IPS-NIHi7 (cell line): ENCODE measurements around the gene COL11A1.
"Not testable (repeated sequence)": the region's sequence is repeated elsewhere in the genome, so short reads cannot be mapped to it uniquely, and the experiment has no call there.

Experiments
- DNase-seq: peaks from one replicate; pipeline ENCODE4 v3.0.0; 2012; ENCODE audit warnings: mixed read lengths; ENCODE audit errors: extremely low spot score

Gene COL11A1

GRCh38 chr1:103084181-103084580, 24.1 kb downstream of the COL11A1 start:
- no peak for DNase-seq

GRCh38 chr1:103075316-103076000, 32.9 kb downstream of the COL11A1 start:
- no peak for DNase-seq

GRCh38 chr1:103074224-103074623, 34.1 kb downstream of the COL11A1 start:
- DNase-seq, result no peak

GRCh38 chr1:103069201-103069600, 39.1 kb downstream of the COL11A1 start:
- no peak for DNase-seq

GRCh38 chr1:103063921-103064320, 44.4 kb downstream of the COL11A1 start:
- no peak for DNase-seq

- DNase-seq, result no peak
These were observed 49.9 kb downstream of the COL11A1 start for GRCh38 chr1:103058391-103058790.

- no peak for DNase-seq
These were observed 51.9 kb downstream of the COL11A1 start for GRCh38 chr1:103056423-103056822.

- DNase-seq, result not testable (repeated sequence)
These were observed 80.2 kb downstream of the COL11A1 start for GRCh38 chr1:103028110-103028509.

- DNase-seq, result no peak
These were observed 82.4 kb downstream of the COL11A1 start for GRCh38 chr1:103025858-103026409.

- no peak for DNase-seq
These were observed 84.3 kb downstream of the COL11A1 start for GRCh38 chr1:103024051-103024450.

- DNase-seq, result peak; percentile 9
These were observed 106.3 kb downstream of the COL11A1 start for GRCh38 chr1:103002005-103002404.

GRCh38 chr1:102978874-102979273, 129.4 kb downstream of the COL11A1 start:
- no peak for DNase-seq

- DNase-seq, result no peak
These were observed 131.0 kb downstream of the COL11A1 start for GRCh38 chr1:102977292-102977691.

- peak; percentile 55 for DNase-seq
These were observed 137.7 kb downstream of the COL11A1 start for GRCh38 chr1:102970496-102971078.

- DNase-seq, result no peak
These were observed 140.5 kb downstream of the COL11A1 start for GRCh38 chr1:102967786-102968185.

- no peak for DNase-seq
These were observed 146.8 kb downstream of the COL11A1 start for GRCh38 chr1:102961549-102961948.

GRCh38 chr1:102954576-102954975, 153.7 kb downstream of the COL11A1 start:
- no peak for DNase-seq

- no peak for DNase-seq
These were observed 155.9 kb downstream of the COL11A1 start for GRCh38 chr1:102952400-102952799.

GRCh38 chr1:102942324-102942723, 166.0 kb downstream of the COL11A1 start:
- no peak for DNase-seq

- DNase-seq, result peak; percentile 6
These were observed 166.9 kb downstream of the COL11A1 start for GRCh38 chr1:102941366-102941947.

GRCh38 chr1:102937401-102937800, 170.9 kb downstream of the COL11A1 start:
- DNase-seq, result no peak

GRCh38 chr1:102933362-102933761, 175.0 kb downstream of the COL11A1 start:
- DNase-seq, result not testable (repeated sequence)

- no peak for DNase-seq
These were observed 188.7 kb downstream of the COL11A1 start for GRCh38 chr1:102919659-102920058.
